Peyer's patch (tissue), 4 donors: ENCODE results near the gene SCTR.

Experiments used
- CTCF ChIP-seq, 6 experiments: fragments of 450-650 bp in 4 of 6; fragments of 200-600 bp in 2 of 6; sonication (generic) in 1 of 6; IDR thresholded peaks; one replicate each; pipeline ENCODE4 v1.5.1; 2017 to 2019; ENCODE audit warnings: antibody characterized with exemption in 6 of 6, mild to moderate bottlenecking in 3 of 6, moderate library complexity in 1 of 6
- POLR2A ChIP-seq, 2 donors: fragments of 450-650 bp; IDR thresholded peaks; one replicate each; pipeline ENCODE4 v1.5.1; 2017; ENCODE audit warnings: antibody characterized with exemption in 2 of 2, mild to moderate bottlenecking in 2 of 2, moderate library complexity in 2 of 2

- TF ChIP-seq POLR2A (IDR thresholded peaks at IDR 0.05) (no peak), CTCF (IDR thresholded peaks at IDR 0.05) (no peak)
Observed at GRCh38 chr2:119432851-119433522, 91.3 kb downstream of the SCTR start.
